IPS-18a (cell line): ENCODE measurements around the gene HMOX1.

Source experiments
- H3K27ac ChIP-seq: one replicate; pipeline ENCODE4 v1.5.1; 2013; ENCODE audit warnings: low read length
- H3K27me3 ChIP-seq: one replicate; pipeline ENCODE4 v1.6.1; 2013; ENCODE audit warnings: mild to moderate bottlenecking, low read length; ENCODE audit not compliant: control insufficient read depth, insufficient read depth
- H3K36me3 ChIP-seq: one replicate; pipeline ENCODE4 v1.6.1; 2013; ENCODE audit warnings: low read depth, low read length; ENCODE audit not compliant: control insufficient read depth
- H3K4me1 ChIP-seq: one replicate; pipeline ENCODE4 v1.6.1; 2013; ENCODE audit warnings: low read depth, low read length; ENCODE audit not compliant: control insufficient read depth
- H3K4me3 ChIP-seq: one replicate; pipeline ENCODE4 v1.5.1; 2013; ENCODE audit warnings: low read length
- H3K9ac ChIP-seq: one replicate; pipeline ENCODE4 v1.6.1; 2013; ENCODE audit warnings: mild to moderate bottlenecking, low read length, moderate library complexity
- H3K9me3 ChIP-seq: one replicate; pipeline ENCODE4 v1.6.1; 2013; ENCODE audit warnings: low read depth, low read length; ENCODE audit not compliant: control insufficient read depth

The HMOX1 gene

GRCh38 chr22:35417606-35418005 lies 36.7 kb downstream of the HMOX1 start:
- no peak overlapping the region for H3K4me3 ChIP-seq
- H3K9ac ChIP-seq, result no peak overlapping the region
- H3K27ac ChIP-seq, result no peak overlapping the region
- no peaks in the 10 kb centered on the region for H3K27me3 ChIP-seq
- no peaks in the 10 kb centered on the region for H3K4me1 ChIP-seq
- H3K9me3 ChIP-seq, result no peaks in the 10 kb centered on the region
- peaks cover 95% of the 10 kb centered on the region for H3K36me3 ChIP-seq

GRCh38 chr22:35418088-35418487 lies 37.2 kb downstream of the HMOX1 start:
- Histone ChIP-seq H3K9me3 (no peaks in the 10 kb centered on the region), H3K4me1 (no peaks in the 10 kb centered on the region), H3K27ac (no peak overlapping the region), H3K27me3 (no peaks in the 10 kb centered on the region), H3K9ac (no peak overlapping the region), H3K36me3 (peaks cover 97% of the 10 kb centered on the region), H3K4me3 (no peak overlapping the region)

- H3K9ac ChIP-seq, result no peak overlapping the region
- no peaks in the 10 kb centered on the region for H3K4me1 ChIP-seq
- H3K27me3 ChIP-seq, result no peaks in the 10 kb centered on the region
- no peak overlapping the region for H3K27ac ChIP-seq
- no peaks in the 10 kb centered on the region for H3K9me3 ChIP-seq
- no peak overlapping the region for H3K4me3 ChIP-seq
- H3K36me3 ChIP-seq, result peaks cover 97% of the 10 kb centered on the region
These were observed 37.8 kb downstream of the HMOX1 start for GRCh38 chr22:35418731-35419130.

GRCh38 chr22:35419756-35420155 lies 38.9 kb downstream of the HMOX1 start:
- H3K4me3 ChIP-seq, result no peak overlapping the region
- no peaks in the 10 kb centered on the region for H3K4me1 ChIP-seq
- peaks cover 97% of the 10 kb centered on the region for H3K36me3 ChIP-seq
- no peak overlapping the region for H3K27ac ChIP-seq
- no peaks in the 10 kb centered on the region for H3K27me3 ChIP-seq
- no peaks in the 10 kb centered on the region for H3K9me3 ChIP-seq
- no peak overlapping the region for H3K9ac ChIP-seq

GRCh38 chr22:35421121-35421520 lies 40.2 kb downstream of the HMOX1 start:
- Histone ChIP-seq H3K27ac (no peak overlapping the region), H3K36me3 (peaks cover 95% of the 10 kb centered on the region), H3K9ac (no peak overlapping the region), H3K4me1 (peaks cover 7% of the 10 kb centered on the region), H3K4me3 (no peak overlapping the region), H3K27me3 (no peaks in the 10 kb centered on the region), H3K9me3 (no peaks in the 10 kb centered on the region)

GRCh38 chr22:35422145-35422544 lies 41.2 kb downstream of the HMOX1 start:
- Histone ChIP-seq H3K4me3 (no peak overlapping the region), H3K4me1 (peaks cover 16% of the 10 kb centered on the region), H3K27ac (no peak overlapping the region), H3K9me3 (no peaks in the 10 kb centered on the region), H3K36me3 (peaks cover 90% of the 10 kb centered on the region), H3K9ac (no peak overlapping the region), H3K27me3 (no peaks in the 10 kb centered on the region)

- Histone ChIP-seq H3K4me1 (peaks cover 18% of the 10 kb centered on the region), H3K9me3 (no peaks in the 10 kb centered on the region), H3K27ac (no peak overlapping the region), H3K36me3 (peaks cover 84% of the 10 kb centered on the region), H3K4me3 (no peak overlapping the region), H3K9ac (no peak overlapping the region), H3K27me3 (no peaks in the 10 kb centered on the region)
These were observed 42.0 kb downstream of the HMOX1 start for GRCh38 chr22:35422936-35423335.

- Histone ChIP-seq H3K9ac (no peak overlapping the region), H3K36me3 (peaks cover 80% of the 10 kb centered on the region), H3K4me1 (peaks cover 18% of the 10 kb centered on the region), H3K27ac (no peak overlapping the region), H3K27me3 (no peaks in the 10 kb centered on the region), H3K4me3 (no peak overlapping the region), H3K9me3 (no peaks in the 10 kb centered on the region)
These were observed 43.2 kb downstream of the HMOX1 start for GRCh38 chr22:35424081-35424480.

- no peak overlapping the region for H3K9ac ChIP-seq
- H3K36me3 ChIP-seq, result peaks cover 73% of the 10 kb centered on the region
These were observed 43.9 kb downstream of the HMOX1 start for GRCh38 chr22:35424761-35425160.

GRCh38 chr22:35425546-35425945 lies 44.6 kb downstream of the HMOX1 start:
- Histone ChIP-seq H3K4me1 (peaks cover 18% of the 10 kb centered on the region), H3K36me3 (peaks cover 66% of the 10 kb centered on the region), H3K9me3 (no peaks in the 10 kb centered on the region), H3K9ac (no peak overlapping the region), H3K27ac (no peak overlapping the region), H3K27me3 (no peaks in the 10 kb centered on the region), H3K4me3 (no peak overlapping the region)

More at GRCh38 chr22:35424761-35425160, 43.9 kb downstream of the HMOX1 start:
- Histone ChIP-seq H3K4me1 (peaks cover 18% of the 10 kb centered on the region), H3K27me3 (no peaks in the 10 kb centered on the region), H3K27ac (no peak overlapping the region), H3K9me3 (no peaks in the 10 kb centered on the region), H3K4me3 (no peak overlapping the region)

- no peak overlapping the region for H3K4me3 ChIP-seq
- no peak overlapping the region for H3K9ac ChIP-seq
- H3K36me3 ChIP-seq, result peaks cover 59% of the 10 kb centered on the region
- no peaks in the 10 kb centered on the region for H3K27me3 ChIP-seq
- H3K9me3 ChIP-seq, result no peaks in the 10 kb centered on the region
- H3K27ac ChIP-seq, result peak overlapping the region; percentile 7
- peaks cover 20% of the 10 kb centered on the region for H3K4me1 ChIP-seq
These were observed 45.3 kb downstream of the HMOX1 start for GRCh38 chr22:35425971-35426800.

- Histone ChIP-seq H3K4me3 (no peak overlapping the region), H3K27ac (peak overlapping the region; percentile 7), H3K9ac (no peak overlapping the region), H3K9me3 (no peaks in the 10 kb centered on the region), H3K36me3 (peaks cover 57% of the 10 kb centered on the region), H3K27me3 (no peaks in the 10 kb centered on the region), H3K4me1 (peaks cover 21% of the 10 kb centered on the region)
These were observed 45.9 kb downstream of the HMOX1 start for GRCh38 chr22:35426801-35427140.
